Nephron progenitor cell (in vitro differentiated cells): ENCODE results near the gene SGPP1.

Source experiments
- DNase-seq: peaks from one replicate; pipeline ENCODE4 v3.0.0; 2021
- H3K27ac Mint-ChIP-seq: 2 replicates; pipeline ENCODE4 v1.8.0; 2021; ENCODE audit warnings: mild to moderate bottlenecking, moderate library complexity, mixed read lengths
- H3K27me3 Mint-ChIP-seq: 2 replicates; pipeline ENCODE4 v1.8.0; 2021; ENCODE audit warnings: mild to moderate bottlenecking, low read depth, mixed read lengths; ENCODE audit not compliant: poor library complexity
- H3K36me3 Mint-ChIP-seq: 2 replicates; pipeline ENCODE4 v1.8.0; 2021; ENCODE audit warnings: low read depth, mixed read lengths
- H3K4me1 Mint-ChIP-seq: 2 replicates; pipeline ENCODE4 v1.8.0; 2021; ENCODE audit warnings: mixed read lengths
- H3K4me3 Mint-ChIP-seq: 2 replicates; pipeline ENCODE4 v1.8.0; 2021; ENCODE audit warnings: mild to moderate bottlenecking, moderate library complexity, mixed read lengths
- H3K9me3 Mint-ChIP-seq: 2 replicates; pipeline ENCODE4 v1.8.0; 2021; ENCODE audit warnings: mild to moderate bottlenecking, moderate library complexity, mixed read lengths
- TF ChIP-seq, protein P1 (sequence below): fragments of 200-600 bp; sonication (generic); IDR thresholded peaks from 2 replicates; pipeline ENCODE4 v1.5.0; 2021; ENCODE audit warnings: antibody characterized with exemption

Gene SGPP1

DNA sequence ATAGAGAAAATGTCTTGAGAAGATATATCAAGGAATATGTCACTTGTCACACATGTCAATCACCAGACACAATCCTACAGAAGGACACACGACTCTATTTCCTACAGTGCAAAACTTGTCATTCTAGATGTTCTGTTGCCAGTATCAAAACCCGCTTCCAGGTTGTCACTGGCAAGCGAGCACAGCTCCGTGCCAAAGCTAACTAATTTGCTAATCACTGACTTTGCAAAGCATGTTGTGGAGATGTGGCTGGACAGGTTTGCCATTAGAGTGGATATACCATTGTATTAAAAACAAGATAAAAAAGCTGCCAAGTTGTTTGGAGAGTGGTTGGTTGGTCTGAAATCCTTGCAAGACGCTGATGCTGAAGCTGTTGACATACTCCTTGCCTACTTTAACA, 7.9 kb upstream of the SGPP1 start:
- Mint-ChIP-seq H3K27ac (no peak overlapping the region), H3K9me3 (no peaks in the 10 kb centered on the region), H3K36me3 (no peaks in the 10 kb centered on the region), H3K27me3 (peaks cover 6% of the 10 kb centered on the region), H3K4me1 (no peaks in the 10 kb centered on the region), H3K4me3 (no peak overlapping the region)
- no peak for DNase-seq
- TF ChIP-seq, protein P1, sequence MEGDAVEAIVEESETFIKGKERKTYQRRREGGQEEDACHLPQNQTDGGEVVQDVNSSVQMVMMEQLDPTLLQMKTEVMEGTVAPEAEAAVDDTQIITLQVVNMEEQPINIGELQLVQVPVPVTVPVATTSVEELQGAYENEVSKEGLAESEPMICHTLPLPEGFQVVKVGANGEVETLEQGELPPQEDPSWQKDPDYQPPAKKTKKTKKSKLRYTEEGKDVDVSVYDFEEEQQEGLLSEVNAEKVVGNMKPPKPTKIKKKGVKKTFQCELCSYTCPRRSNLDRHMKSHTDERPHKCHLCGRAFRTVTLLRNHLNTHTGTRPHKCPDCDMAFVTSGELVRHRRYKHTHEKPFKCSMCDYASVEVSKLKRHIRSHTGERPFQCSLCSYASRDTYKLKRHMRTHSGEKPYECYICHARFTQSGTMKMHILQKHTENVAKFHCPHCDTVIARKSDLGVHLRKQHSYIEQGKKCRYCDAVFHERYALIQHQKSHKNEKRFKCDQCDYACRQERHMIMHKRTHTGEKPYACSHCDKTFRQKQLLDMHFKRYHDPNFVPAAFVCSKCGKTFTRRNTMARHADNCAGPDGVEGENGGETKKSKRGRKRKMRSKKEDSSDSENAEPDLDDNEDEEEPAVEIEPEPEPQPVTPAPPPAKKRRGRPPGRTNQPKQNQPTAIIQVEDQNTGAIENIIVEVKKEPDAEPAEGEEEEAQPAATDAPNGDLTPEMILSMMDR = no peak

GRCh38 chr14:63730659-63731058, 2.8 kb upstream of the SGPP1 start:
- no peak for DNase-seq
- no peaks in the 10 kb centered on the region for H3K36me3 Mint-ChIP-seq
- TF ChIP-seq, protein P1 = no peak
- H3K4me1 Mint-ChIP-seq = peaks cover 16% of the 10 kb centered on the region
- H3K9me3 Mint-ChIP-seq = no peaks in the 10 kb centered on the region
- H3K4me3 Mint-ChIP-seq = no peak overlapping the region
- H3K27me3 Mint-ChIP-seq = peaks cover 14% of the 10 kb centered on the region
- H3K27ac Mint-ChIP-seq = no peak overlapping the region

- peak; percentile 59 for DNase-seq
- TF ChIP-seq, protein P1 = no peak
- peak overlapping the region; percentile 96 for H3K27ac Mint-ChIP-seq
- H3K4me1 Mint-ChIP-seq = peaks cover 19% of the 10 kb centered on the region
- peaks cover 17% of the 10 kb centered on the region for H3K27me3 Mint-ChIP-seq
- no peaks in the 10 kb centered on the region for H3K36me3 Mint-ChIP-seq
- H3K9me3 Mint-ChIP-seq = peaks cover 6% of the 10 kb centered on the region
- peak overlapping the region; percentile 99 for H3K4me3 Mint-ChIP-seq
Observed at GRCh38 chr14:63727231-63727735, 582 bp downstream of the SGPP1 start.

DNA sequence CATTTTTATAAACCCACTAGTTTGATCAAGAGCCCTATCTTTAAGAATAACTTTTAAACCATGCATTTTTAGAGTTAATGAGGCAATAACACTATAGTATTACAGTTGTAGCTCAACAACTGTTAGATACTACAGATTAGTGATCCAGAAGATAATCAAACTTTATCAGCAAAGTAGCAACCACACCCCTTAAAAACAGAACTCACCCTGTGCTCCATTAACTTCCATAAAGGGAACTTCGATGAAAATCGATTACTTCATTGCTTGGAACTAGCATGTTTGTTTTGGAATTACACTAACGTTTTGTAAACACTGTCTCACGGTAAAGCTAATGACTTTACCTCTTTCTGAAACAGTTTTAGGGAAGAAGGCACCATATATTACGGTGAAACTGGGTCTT, 1.4 kb downstream of the SGPP1 start:
- H3K27ac Mint-ChIP-seq = no peak overlapping the region
- peaks cover 17% of the 10 kb centered on the region for H3K27me3 Mint-ChIP-seq
- H3K36me3 Mint-ChIP-seq = peaks cover 7% of the 10 kb centered on the region
- DNase-seq = no peak
- H3K9me3 Mint-ChIP-seq = peaks cover 7% of the 10 kb centered on the region
- TF ChIP-seq, protein P1 = no peak
- H3K4me1 Mint-ChIP-seq = peaks cover 19% of the 10 kb centered on the region
- H3K4me3 Mint-ChIP-seq = peak overlapping the region; percentile 99

DNA sequence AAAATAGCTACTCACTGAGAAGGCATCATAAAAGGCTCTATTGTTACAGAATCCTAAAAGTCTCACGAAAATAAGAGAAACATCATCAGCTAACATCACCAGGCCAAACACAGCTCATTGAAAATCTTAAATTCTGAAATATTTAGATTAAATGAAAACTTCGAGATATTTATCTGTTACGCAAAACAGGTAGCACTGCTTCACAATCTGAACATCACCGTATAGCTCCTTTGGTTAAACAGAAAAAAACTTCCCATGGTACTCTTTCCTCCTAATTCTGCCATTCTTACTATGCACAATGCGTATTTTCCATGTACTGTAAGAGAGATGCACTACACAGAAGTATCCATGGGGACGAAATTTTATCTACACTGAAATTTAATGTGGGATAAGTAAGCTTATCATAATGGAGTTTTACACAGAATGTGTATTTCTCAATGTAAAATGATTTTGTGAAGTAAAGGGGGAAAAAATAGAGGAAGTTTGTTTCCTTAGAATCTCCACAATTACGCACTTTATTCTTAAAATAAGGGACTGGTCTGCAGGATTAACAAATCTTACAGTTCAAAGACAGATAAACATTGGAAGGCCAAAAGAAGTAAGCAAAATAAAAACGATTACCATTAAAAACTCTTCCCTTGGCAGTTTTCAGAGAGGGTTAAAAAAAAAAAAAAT, 1.9 kb downstream of the SGPP1 start:
- Mint-ChIP-seq H3K27ac (no peak overlapping the region), H3K27me3 (peaks cover 17% of the 10 kb centered on the region)
- TF ChIP-seq, protein P1 = no peak

GRCh38 chr14:63717702-63718101, 10.2 kb downstream of the SGPP1 start:
- DNase-seq = no peak
- H3K27ac Mint-ChIP-seq = no peak overlapping the region

More for the DNA sequence above, 1.9 kb downstream of the SGPP1 start:
- Mint-ChIP-seq H3K9me3 (peaks cover 10% of the 10 kb centered on the region), H3K4me1 (peaks cover 19% of the 10 kb centered on the region), H3K36me3 (peaks cover 13% of the 10 kb centered on the region), H3K4me3 (peak overlapping the region; percentile 99)
- no peak for DNase-seq

More at GRCh38 chr14:63717702-63718101, 10.2 kb downstream of the SGPP1 start:
- TF ChIP-seq, protein P1 = no peak
- Mint-ChIP-seq H3K4me1 (no peaks in the 10 kb centered on the region), H3K4me3 (no peak overlapping the region), H3K36me3 (peaks cover 75% of the 10 kb centered on the region), H3K9me3 (peaks cover 50% of the 10 kb centered on the region), H3K27me3 (no peaks in the 10 kb centered on the region)
